Calu3 (cell line): ENCODE data around the gene ASPA. TPM values are rescaled to one million over a fixed set of nuclear protein-coding genes. Genes with fewer than 3 reads are reported as not detected.

Experiments
- BruUV-seq: library from RNA; stranded (reverse); fragments of 400-500 nt; replicated peaks from 2 replicates; lab custom pipeline; 2021; lab: Mats Ljungman, UMichigan
- CTCF ChIA-PET: fragments of 300-600 bp; sonication (Branson Sonifier 250); formaldehyde crosslinking; loops from one replicate; lab custom pipeline; 2022; ENCODE audit warnings: antibody characterized with exemption; lab: Charles Lee
- DNase-seq: peaks from one replicate; pipeline ENCODE4 v3.0.0; 2022
- H3K27ac Mint-ChIP-seq: one replicate; pipeline ENCODE4 v1.8.0; 2022; ENCODE audit warnings: mixed read lengths; ENCODE audit not compliant: unreplicated experiment
- H3K27me3 Mint-ChIP-seq: one replicate; pipeline ENCODE4 v1.8.0; 2022; ENCODE audit warnings: mixed read lengths; ENCODE audit not compliant: unreplicated experiment
- H3K36me3 Mint-ChIP-seq: one replicate; pipeline ENCODE4 v1.8.0; 2022; ENCODE audit warnings: mild to moderate bottlenecking, moderate library complexity, mixed read lengths; ENCODE audit not compliant: insufficient read depth, unreplicated experiment
- H3K4me1 Mint-ChIP-seq: one replicate; pipeline ENCODE4 v1.8.0; 2022; ENCODE audit warnings: mild to moderate bottlenecking, low read depth, mixed read lengths; ENCODE audit not compliant: unreplicated experiment
- H3K4me3 Mint-ChIP-seq: one replicate; pipeline ENCODE4 v1.8.0; 2022; ENCODE audit warnings: mild to moderate bottlenecking, low read depth, moderate library complexity, mixed read lengths; ENCODE audit not compliant: unreplicated experiment
- H3K9me3 Mint-ChIP-seq: one replicate; pipeline ENCODE4 v1.8.0; 2022; ENCODE audit warnings: low read depth, mixed read lengths; ENCODE audit not compliant: unreplicated experiment
- intact Hi-C: fragments of 100-400 bp; cut with micrococcal nuclease; formaldehyde crosslinking; loops from one replicate; pipeline ENCODE4 v1.10.0; 2022; ENCODE audit not compliant: unreplicated experiment
- total RNA-seq: library from RNA; stranded (reverse); gene quantifications from 2 replicates; pipeline ENCODE4 v1.2.3, GENCODE V29; 2022
- TF ChIP-seq, protein P1 (sequence below): fragments of 200-600 bp; IDR thresholded peaks from one replicate; pipeline ENCODE4 v1.8.0; 2022; ENCODE audit warnings: antibody characterized with exemption; ENCODE audit not compliant: unreplicated experiment

The ASPA gene
- total RNA-seq, 1 experiment from 2014 or later = not detected

DNA sequence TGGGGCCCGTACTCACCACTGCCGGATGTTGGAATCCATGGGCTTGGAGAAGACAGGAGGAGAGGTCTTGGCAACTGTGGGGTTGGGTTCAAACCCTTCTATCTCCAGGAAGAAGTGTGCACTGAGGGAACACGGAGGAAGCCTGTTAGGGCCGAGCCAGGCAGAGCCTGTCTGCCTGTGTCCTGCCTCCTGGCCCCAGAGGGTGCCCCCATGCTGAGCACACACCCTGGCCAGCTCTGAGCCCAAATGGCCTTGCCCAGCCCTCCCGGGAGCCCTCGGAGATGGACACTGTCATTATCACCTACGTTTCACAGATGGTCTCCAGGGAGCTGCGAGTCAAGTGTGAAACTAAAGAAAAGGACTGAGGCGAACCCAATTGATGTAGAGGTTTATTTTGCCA lies 69.4 kb downstream of the ASPA start:
- Mint-ChIP-seq H3K9me3 (peaks cover 5% of the 10 kb centered on the region), H3K4me1 (no peaks in the 10 kb centered on the region), H3K27me3 (peaks cover 14% of the 10 kb centered on the region), H3K4me3 (no peak overlapping the region), H3K27ac (no peak overlapping the region), H3K36me3 (no peaks in the 10 kb centered on the region)
- TF ChIP-seq, protein P1, sequence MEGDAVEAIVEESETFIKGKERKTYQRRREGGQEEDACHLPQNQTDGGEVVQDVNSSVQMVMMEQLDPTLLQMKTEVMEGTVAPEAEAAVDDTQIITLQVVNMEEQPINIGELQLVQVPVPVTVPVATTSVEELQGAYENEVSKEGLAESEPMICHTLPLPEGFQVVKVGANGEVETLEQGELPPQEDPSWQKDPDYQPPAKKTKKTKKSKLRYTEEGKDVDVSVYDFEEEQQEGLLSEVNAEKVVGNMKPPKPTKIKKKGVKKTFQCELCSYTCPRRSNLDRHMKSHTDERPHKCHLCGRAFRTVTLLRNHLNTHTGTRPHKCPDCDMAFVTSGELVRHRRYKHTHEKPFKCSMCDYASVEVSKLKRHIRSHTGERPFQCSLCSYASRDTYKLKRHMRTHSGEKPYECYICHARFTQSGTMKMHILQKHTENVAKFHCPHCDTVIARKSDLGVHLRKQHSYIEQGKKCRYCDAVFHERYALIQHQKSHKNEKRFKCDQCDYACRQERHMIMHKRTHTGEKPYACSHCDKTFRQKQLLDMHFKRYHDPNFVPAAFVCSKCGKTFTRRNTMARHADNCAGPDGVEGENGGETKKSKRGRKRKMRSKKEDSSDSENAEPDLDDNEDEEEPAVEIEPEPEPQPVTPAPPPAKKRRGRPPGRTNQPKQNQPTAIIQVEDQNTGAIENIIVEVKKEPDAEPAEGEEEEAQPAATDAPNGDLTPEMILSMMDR = no peak
- no TSS peak for BruUV-seq
- no peak for DNase-seq
- intact Hi-C loops = no loop called here
- CTCF ChIA-PET = no interaction called here

DNA sequence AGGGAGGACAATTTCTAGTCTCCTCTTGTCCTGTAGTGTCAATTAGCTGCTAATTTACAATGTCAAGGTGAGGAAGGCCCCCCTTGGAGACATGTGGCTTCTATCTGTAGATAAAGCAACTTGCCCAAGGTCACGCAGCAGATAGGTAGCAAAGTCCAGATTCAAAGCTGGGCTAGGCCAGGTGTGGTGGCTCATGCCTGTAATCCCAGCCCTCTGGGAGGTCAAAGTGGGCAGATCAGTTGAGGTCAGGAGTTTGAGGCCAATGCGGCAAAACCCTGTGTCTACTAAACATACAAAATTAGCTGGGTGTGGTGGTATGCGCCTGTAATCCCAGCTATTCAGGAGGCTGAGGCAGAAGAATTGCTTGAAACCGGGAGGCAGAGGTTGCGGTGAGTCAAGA lies 70.7 kb downstream of the ASPA start:
- intact Hi-C loops = no loop called here
- no peaks in the 10 kb centered on the region for H3K4me1 Mint-ChIP-seq
- peaks cover 5% of the 10 kb centered on the region for H3K9me3 Mint-ChIP-seq
- H3K4me3 Mint-ChIP-seq = no peak overlapping the region
- no peak for DNase-seq
- BruUV-seq = no TSS peak
- TF ChIP-seq, protein P1 = no peak
- peaks cover 26% of the 10 kb centered on the region for H3K27me3 Mint-ChIP-seq
- CTCF ChIA-PET = no interaction called here
- no peaks in the 10 kb centered on the region for H3K36me3 Mint-ChIP-seq
- no peak overlapping the region for H3K27ac Mint-ChIP-seq

DNA sequence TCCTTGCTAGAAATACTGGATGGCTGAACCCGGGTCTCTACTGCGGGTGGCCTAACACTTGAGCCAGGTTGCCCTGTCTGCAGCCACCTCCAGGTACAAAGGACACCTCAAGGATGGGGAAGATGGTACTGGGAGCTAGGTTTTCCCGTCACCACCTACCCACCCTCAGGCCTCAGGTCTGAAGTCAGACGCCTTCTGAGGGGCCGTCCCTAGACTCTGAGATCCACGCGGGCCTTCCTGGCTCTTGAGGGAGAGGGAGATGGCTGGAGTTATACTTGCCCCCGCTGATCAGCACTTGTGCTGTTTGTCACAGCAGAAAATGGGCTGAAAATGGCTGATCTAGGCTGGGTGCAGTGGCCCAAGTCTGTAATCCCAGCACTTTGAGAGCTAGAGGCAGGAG lies 71.2 kb downstream of the ASPA start:
- no peak for DNase-seq
- Mint-ChIP-seq H3K27ac (no peak overlapping the region), H3K27me3 (peaks cover 26% of the 10 kb centered on the region), H3K36me3 (no peaks in the 10 kb centered on the region), H3K4me3 (no peak overlapping the region), H3K9me3 (peaks cover 5% of the 10 kb centered on the region), H3K4me1 (no peaks in the 10 kb centered on the region)
- no TSS peak for BruUV-seq
- CTCF ChIA-PET = no interaction called here
- intact Hi-C loops = no loop called here
- TF ChIP-seq, protein P1 = no peak

DNA sequence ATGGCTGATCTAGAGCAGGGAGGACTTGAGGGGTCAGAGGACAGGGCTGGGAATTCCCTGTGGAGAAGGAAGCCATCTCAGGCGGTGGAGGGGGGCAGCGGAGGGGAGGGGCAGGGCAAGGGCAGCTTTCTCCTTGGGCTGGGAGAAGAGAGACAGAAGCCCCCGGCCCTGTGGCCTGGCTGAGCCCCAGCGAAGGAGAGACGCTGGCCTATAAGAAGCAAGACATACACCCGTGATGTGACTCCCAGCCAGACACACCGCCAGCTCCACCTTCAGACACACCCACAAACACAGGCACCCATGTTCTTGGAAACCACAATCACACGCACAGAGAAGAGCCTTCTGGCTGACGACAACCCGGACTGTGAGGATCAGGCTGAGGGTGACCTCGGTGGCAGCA lies 71.8 kb downstream of the ASPA start:
- peaks cover 5% of the 10 kb centered on the region for H3K9me3 Mint-ChIP-seq
- intact Hi-C loops = no loop called here
- no peaks in the 10 kb centered on the region for H3K36me3 Mint-ChIP-seq
- H3K27ac Mint-ChIP-seq = no peak overlapping the region
- H3K4me3 Mint-ChIP-seq = no peak overlapping the region
- H3K27me3 Mint-ChIP-seq = peaks cover 26% of the 10 kb centered on the region
- DNase-seq = no peak
- no peaks in the 10 kb centered on the region for H3K4me1 Mint-ChIP-seq
- no TSS peak for BruUV-seq
- CTCF ChIA-PET = no interaction called here
- TF ChIP-seq, protein P1 = no peak
